OCI-LY7 (cell line): ENCODE results near the gene NPBWR2. TPM values are rescaled to one million over a fixed set of nuclear protein-coding genes. Genes with fewer than 3 reads are reported as not detected.

ENCODE experiments used
- BruUV-seq: library from RNA; stranded (reverse); fragments of 400-500 nt; replicated peaks from 2 replicates; lab custom pipeline; 2021; lab: Mats Ljungman, UMichigan
- CTCF ChIA-PET: fragments of 300-600 bp; sonication (Branson Sonifier 250); formaldehyde crosslinking; loops from one replicate; lab custom pipeline; 2022; ENCODE audit warnings: antibody characterized with exemption; ENCODE audit not compliant: unreplicated experiment; lab: Charles Lee
- POLR2A ChIA-PET: fragments of 300-600 bp; sonication (Branson Sonifier 250); formaldehyde crosslinking; loops from one replicate; lab custom pipeline; 2022; ENCODE audit warnings: antibody characterized with exemption; lab: Charles Lee
- DNase-seq: peaks from one replicate; pipeline ENCODE4 v3.0.0-alpha.2; 2015; ENCODE audit warnings: low spot score
- H2AFZ ChIP-seq: fragments of 200-600 bp; sonication (generic), shearing (Covaris generic); 2 replicates; pipeline ENCODE4 v1.6.1; 2014; ENCODE audit warnings: mild to moderate bottlenecking, antibody characterized with exemption, low read length, moderate library complexity
- H3K27ac ChIP-seq: fragments of 200-600 bp; sonication (generic); 2 replicates; pipeline ENCODE4 v1.5.1; 2014; ENCODE audit warnings: mixed run types, low read depth, mild to moderate bottlenecking, moderate library complexity, low read length, inconsistent platforms; ENCODE audit not compliant: poor library complexity, severe bottlenecking
- H3K36me3 ChIP-seq: fragments of 200-600 bp; sonication (generic); 2 replicates; pipeline ENCODE4 v1.6.1; 2014; ENCODE audit warnings: mild to moderate bottlenecking, antibody characterized with exemption, low read length, moderate library complexity, mixed read lengths; ENCODE audit not compliant: insufficient read depth
- H3K4me1 ChIP-seq: fragments of 200-600 bp; sonication (generic); 2 replicates; pipeline ENCODE4 v1.5.1; 2014; ENCODE audit warnings: mild to moderate bottlenecking, low read length; ENCODE audit not compliant: insufficient read depth, poor library complexity, severe bottlenecking
- H3K4me2 ChIP-seq: fragments of 200-600 bp; sonication (generic); 2 replicates; pipeline ENCODE4 v1.6.1; 2014; ENCODE audit warnings: mild to moderate bottlenecking, low read length
- H3K4me3 ChIP-seq: fragments of 200-600 bp; sonication (generic); 2 replicates; pipeline ENCODE4 v1.5.1; 2014; ENCODE audit warnings: mild to moderate bottlenecking, low read depth, low read length; ENCODE audit not compliant: poor library complexity, severe bottlenecking
- H3K79me2 ChIP-seq: fragments of 200-600 bp; sonication (generic); 2 replicates; pipeline ENCODE4 v1.6.1; 2016; ENCODE audit warnings: low read depth, mild to moderate bottlenecking, low read length, moderate library complexity, mixed read lengths; ENCODE audit not compliant: insufficient read depth
- H3K9me2 ChIP-seq: fragments of 200-600 bp; sonication (generic); 2 replicates; pipeline ENCODE4 v1.6.1; 2016; ENCODE audit warnings: mild to moderate bottlenecking, low read length, mixed read lengths; ENCODE audit not compliant: insufficient read depth
- H3K9me3 ChIP-seq: fragments of 200-600 bp; sonication (generic); 2 replicates; pipeline ENCODE4 v1.6.1; 2014; ENCODE audit warnings: mild to moderate bottlenecking, mixed run types, low read length, mixed read lengths
- H4K20me1 ChIP-seq: fragments of 200-600 bp; sonication (generic); 2 replicates; pipeline ENCODE4 v1.6.1; 2014; ENCODE audit warnings: mild to moderate bottlenecking, antibody characterized with exemption, low read length, moderate library complexity, mixed read lengths; ENCODE audit not compliant: insufficient read depth
- EZH2phosphoT487 ChIP-seq: fragments of 200-600 bp; sonication (generic); IDR thresholded peaks from 2 replicates; pipeline ENCODE4 v1.6.1; 2018; ENCODE audit warnings: low read depth, borderline replicate concordance, mild to moderate bottlenecking, mixed run types, antibody characterized with exemption, low read length, moderate library complexity, mixed read lengths
- intact Hi-C: fragments of 100-400 bp; cut with micrococcal nuclease; formaldehyde crosslinking; loops from one replicate; pipeline ENCODE4 v1.10.0; 2022; ENCODE audit not compliant: unreplicated experiment
- total RNA-seq, 2 experiments: library from RNA; depleted of rRNA in 1 of 2; stranded (reverse); fragments of >200 nt in 1 of 2; shearing (Covaris generic) in 1 of 2; gene quantifications; 2 replicates each; pipeline ENCODE4 v1.2.3, GENCODE V29; 2014 to 2022
- TF ChIP-seq, protein P1 (sequence below): fragments of 200-600 bp; sonication (generic); conservative IDR thresholded peaks from 2 replicates; pipeline ENCODE4 v1.5.1; 2014; ENCODE audit warnings: mild to moderate bottlenecking, antibody characterized with exemption, low read length, moderate library complexity, mixed read lengths

Gene NPBWR2
- total RNA-seq, 2 experiments from 2014 or later = not detected

GRCh38 chr20:64133951-64134407, 26.6 kb upstream of the NPBWR2 start:
- POLR2A ChIA-PET = no interaction called here
- no TSS peak for BruUV-seq
- TF ChIP-seq EZH2phosphoT487 = no peak
- TF ChIP-seq, protein P1, sequence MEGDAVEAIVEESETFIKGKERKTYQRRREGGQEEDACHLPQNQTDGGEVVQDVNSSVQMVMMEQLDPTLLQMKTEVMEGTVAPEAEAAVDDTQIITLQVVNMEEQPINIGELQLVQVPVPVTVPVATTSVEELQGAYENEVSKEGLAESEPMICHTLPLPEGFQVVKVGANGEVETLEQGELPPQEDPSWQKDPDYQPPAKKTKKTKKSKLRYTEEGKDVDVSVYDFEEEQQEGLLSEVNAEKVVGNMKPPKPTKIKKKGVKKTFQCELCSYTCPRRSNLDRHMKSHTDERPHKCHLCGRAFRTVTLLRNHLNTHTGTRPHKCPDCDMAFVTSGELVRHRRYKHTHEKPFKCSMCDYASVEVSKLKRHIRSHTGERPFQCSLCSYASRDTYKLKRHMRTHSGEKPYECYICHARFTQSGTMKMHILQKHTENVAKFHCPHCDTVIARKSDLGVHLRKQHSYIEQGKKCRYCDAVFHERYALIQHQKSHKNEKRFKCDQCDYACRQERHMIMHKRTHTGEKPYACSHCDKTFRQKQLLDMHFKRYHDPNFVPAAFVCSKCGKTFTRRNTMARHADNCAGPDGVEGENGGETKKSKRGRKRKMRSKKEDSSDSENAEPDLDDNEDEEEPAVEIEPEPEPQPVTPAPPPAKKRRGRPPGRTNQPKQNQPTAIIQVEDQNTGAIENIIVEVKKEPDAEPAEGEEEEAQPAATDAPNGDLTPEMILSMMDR = peak; percentile 73
- H3K27ac ChIP-seq = no peak overlapping the region
- H3K79me2 ChIP-seq = no peaks in the 10 kb centered on the region
- no peaks in the 10 kb centered on the region for H4K20me1 ChIP-seq
- no peaks in the 10 kb centered on the region for H3K4me1 ChIP-seq
- no peak overlapping the region for H3K4me3 ChIP-seq
- no peaks in the 10 kb centered on the region for H3K9me2 ChIP-seq
- intact Hi-C loops = no loop called here
- CTCF ChIA-PET = no interaction called here
- peak; percentile 40 for DNase-seq
- no peak overlapping the region for H3K4me2 ChIP-seq
- H3K36me3 ChIP-seq = no peaks in the 10 kb centered on the region
- no peaks in the 10 kb centered on the region for H3K9me3 ChIP-seq
- no peak overlapping the region for H2AFZ ChIP-seq

- Histone ChIP-seq H3K4me3 (no peak overlapping the region), H3K9me3 (no peaks in the 10 kb centered on the region), H4K20me1 (no peaks in the 10 kb centered on the region), H3K79me2 (no peaks in the 10 kb centered on the region), H3K9me2 (no peaks in the 10 kb centered on the region), H2AFZ (no peak overlapping the region), H3K4me2 (no peak overlapping the region), H3K36me3 (no peaks in the 10 kb centered on the region), H3K27ac (no peak overlapping the region), H3K4me1 (no peaks in the 10 kb centered on the region)
- POLR2A ChIA-PET = no interaction called here
- CTCF ChIA-PET = no interaction called here
- TF ChIP-seq, protein P1 = no peak
- BruUV-seq = no TSS peak
- intact Hi-C loops = no loop called here
- DNase-seq = no peak
These were observed 24.0 kb upstream of the NPBWR2 start for GRCh38 chr20:64131406-64131805.

DNA sequence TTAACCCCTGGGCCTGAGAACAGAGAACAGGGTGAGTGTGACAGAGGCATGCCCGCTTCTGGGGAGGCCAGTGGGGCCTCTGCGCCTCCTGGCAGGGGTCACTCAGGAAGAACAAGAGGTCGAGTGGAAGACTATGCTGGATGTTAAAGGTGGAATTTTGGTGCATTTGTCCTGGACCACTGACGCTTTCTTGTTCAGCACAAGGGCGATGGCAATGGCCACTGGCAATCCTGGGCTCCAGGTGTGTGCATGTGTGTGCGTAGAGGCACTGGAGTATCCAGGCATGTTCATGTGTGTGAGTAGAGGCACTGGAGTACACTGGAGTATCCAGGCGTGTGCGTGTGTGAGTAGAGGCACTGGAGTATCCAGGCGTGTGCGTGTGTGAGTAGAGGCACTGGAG, 23.5 kb upstream of the NPBWR2 start:
- no peak overlapping the region for H2AFZ ChIP-seq
- DNase-seq = no peak
- TF ChIP-seq EZH2phosphoT487 = no peak
- TF ChIP-seq, protein P1 = no peak
- H3K4me1 ChIP-seq = no peaks in the 10 kb centered on the region
- intact Hi-C loops = no loop called here
- H3K4me3 ChIP-seq = no peak overlapping the region
- no peaks in the 10 kb centered on the region for H3K36me3 ChIP-seq
- no peaks in the 10 kb centered on the region for H4K20me1 ChIP-seq
- no TSS peak for BruUV-seq
- no peaks in the 10 kb centered on the region for H3K9me2 ChIP-seq
- H3K27ac ChIP-seq = no peak overlapping the region
- no peak overlapping the region for H3K4me2 ChIP-seq
- no peaks in the 10 kb centered on the region for H3K79me2 ChIP-seq
- ChIA-PET CTCF (no interaction called here), POLR2A (no interaction called here)
- no peaks in the 10 kb centered on the region for H3K9me3 ChIP-seq
